AG08396 (cell line): ENCODE measurements around the gene TRIM39.
"Not testable (repeated sequence)": the region's sequence is repeated elsewhere in the genome, so short reads cannot be mapped to it uniquely, and the experiment has no call there.

ENCODE experiments used
- DNase-seq: peaks from one replicate; pipeline ENCODE4 v3.0.0; 2012; ENCODE audit warnings: low spot score, mixed read lengths

Gene TRIM39

GRCh38 chr6:30363459-30363858 is 36.7 kb downstream of the TRIM39 start:
- no peak for DNase-seq

GRCh38 chr6:30364591-30364990 is 37.9 kb downstream of the TRIM39 start:
- no peak for DNase-seq

GRCh38 chr6:30369280-30369679 is 42.6 kb downstream of the TRIM39 start:
- DNase-seq = not testable (repeated sequence)

GRCh38 chr6:30378290-30378937 is 51.7 kb downstream of the TRIM39 start:
- no peak for DNase-seq

GRCh38 chr6:30380464-30380863 is 53.7 kb downstream of the TRIM39 start:
- DNase-seq = no peak

- DNase-seq = no peak
These were observed 59.4 kb downstream of the TRIM39 start for GRCh38 chr6:30386166-30386565.

- DNase-seq = no peak
These were observed 64.5 kb downstream of the TRIM39 start for GRCh38 chr6:30391240-30391639.
